ENCODE data around the gene ADD1.

Gene ADD1, protein sequence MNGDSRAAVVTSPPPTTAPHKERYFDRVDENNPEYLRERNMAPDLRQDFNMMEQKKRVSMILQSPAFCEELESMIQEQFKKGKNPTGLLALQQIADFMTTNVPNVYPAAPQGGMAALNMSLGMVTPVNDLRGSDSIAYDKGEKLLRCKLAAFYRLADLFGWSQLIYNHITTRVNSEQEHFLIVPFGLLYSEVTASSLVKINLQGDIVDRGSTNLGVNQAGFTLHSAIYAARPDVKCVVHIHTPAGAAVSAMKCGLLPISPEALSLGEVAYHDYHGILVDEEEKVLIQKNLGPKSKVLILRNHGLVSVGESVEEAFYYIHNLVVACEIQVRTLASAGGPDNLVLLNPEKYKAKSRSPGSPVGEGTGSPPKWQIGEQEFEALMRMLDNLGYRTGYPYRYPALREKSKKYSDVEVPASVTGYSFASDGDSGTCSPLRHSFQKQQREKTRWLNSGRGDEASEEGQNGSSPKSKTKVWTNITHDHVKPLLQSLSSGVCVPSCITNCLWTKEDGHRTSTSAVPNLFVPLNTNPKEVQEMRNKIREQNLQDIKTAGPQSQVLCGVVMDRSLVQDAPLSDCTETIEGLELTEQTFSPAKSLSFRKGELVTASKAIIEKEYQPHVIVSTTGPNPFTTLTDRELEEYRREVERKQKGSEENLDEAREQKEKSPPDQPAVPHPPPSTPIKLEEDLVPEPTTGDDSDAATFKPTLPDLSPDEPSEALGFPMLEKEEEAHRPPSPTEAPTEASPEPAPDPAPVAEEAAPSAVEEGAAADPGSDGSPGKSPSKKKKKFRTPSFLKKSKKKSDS

GRCh38 chr4:2843263-2843940 is at the start of gene ADD1:
ADD1 (plus strand) TSS chr4:2843844; CDS start chr4:2875916, 32,072 bp downstream.
- peak; percentile 69 for DNase-seq (ENCODE audit: low spot score)

DNA sequence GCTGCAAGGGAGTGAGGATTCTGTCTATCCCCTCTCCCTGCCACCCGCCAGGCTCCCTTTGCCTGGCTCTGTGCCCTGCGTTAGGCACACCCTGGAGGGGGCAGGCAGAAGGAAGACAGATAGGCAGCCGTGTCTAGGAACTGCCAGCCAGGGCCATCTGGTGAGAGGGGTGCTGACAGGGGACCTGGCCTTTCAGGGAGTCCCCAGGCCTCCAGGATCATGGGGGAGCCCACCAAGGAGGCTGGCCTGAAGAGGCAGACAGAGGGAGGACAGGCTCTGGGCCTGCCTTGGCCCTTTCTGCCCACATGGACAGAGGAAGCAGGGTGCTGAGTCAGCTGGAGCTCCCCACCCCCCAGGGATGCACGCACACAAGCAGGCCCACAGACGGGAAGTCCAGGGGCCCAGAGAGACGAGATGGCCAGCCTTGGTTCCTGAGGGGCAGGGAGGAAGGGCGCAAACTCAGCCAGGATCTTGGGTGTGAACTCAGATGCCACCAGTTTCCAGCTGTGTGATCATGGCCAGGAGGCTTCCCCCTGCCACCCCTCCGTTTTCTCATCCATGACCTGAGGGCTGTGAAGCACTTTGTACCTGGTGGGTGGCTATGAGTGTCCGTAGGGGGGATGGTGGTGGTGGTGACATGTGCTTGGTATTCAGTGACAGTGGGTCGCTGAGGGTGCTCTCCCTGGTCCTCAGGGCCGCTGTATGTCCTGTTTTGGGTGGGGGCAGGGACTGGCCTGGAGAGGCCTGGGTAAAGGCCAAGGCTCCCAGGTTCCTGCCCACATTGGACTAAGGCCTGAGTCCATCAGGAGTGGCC is 49.0 kb upstream of the ADD1 start:
- no peak for DNase-seq (ENCODE audit: low spot score)

DNA sequence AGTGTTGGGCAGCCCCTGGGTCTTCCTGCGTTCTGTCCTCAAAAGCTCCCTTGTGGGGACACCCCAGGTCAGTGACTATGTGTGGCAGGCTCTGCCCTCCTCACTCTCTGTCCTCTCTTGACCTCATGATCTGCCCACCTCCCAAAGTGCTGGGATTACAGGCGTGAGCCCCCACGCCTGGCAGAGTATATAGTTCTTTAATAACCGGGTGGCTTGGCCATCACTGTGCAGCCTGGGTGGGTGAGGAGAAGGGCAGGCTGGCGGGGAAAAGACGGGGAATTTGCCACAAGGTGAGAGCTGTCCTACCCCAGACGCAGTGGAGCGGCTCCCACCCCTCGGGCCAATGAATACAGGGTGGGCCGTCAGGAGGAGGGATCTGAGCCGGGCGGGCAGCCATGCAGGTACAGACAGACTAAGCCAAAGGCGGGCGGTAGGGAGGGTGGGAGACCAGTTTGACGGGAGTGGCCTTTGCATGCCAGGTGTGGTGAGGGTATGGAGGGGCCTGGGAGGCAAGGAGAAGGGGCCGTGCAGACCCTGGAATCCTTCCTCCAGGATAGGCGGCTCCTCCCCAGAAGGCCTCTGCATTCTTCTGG is 48.2 kb upstream of the ADD1 start:
- DNase-seq (ENCODE audit: low spot score) = no peak

- DNase-seq (ENCODE audit: low spot score) = no peak
These were observed 47.5 kb upstream of the ADD1 start for GRCh38 chr4:2795893-2796848.

- DNase-seq (ENCODE audit: low spot score) = no peak
These were observed 46.6 kb upstream of the ADD1 start for GRCh38 chr4:2796849-2797544.

DNA sequence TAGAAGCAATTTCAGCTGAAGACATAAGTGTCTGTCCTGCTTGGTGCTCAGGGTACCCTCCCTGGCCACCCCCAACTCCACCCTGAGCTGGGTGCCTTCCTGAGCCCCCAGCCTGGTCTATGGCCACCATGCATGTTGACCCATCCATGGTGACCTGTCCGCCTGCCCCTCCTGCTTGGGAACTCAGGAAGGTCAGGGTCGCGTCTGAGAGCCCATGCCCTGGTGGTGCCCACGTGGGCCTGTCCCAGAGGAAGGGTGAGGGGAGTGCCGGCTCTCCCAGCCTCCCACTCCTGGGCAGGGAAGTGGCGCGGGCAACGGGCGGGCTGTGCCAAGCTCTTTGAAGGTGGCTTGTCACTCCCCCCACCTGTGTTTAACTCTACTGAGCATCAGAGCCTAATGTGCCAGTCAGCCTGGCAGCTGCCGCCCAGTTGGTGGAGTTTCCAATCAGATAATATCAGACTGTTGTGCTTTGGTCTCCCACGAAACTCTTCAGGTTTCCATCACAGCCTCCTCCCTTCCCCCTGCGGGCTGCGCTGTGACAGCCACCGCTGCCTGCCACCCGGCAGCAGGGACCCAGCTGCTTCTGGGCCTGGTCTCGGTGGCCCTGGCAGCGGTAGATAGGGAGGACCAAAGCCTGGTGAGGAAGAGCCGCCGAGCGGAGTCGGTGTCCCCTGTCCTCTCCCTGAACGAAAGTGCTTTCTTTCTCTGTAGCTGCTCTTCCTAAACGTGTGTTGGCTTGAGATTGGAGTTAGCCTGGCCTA is 45.9 kb upstream of the ADD1 start:
- no peak for DNase-seq (ENCODE audit: low spot score)

DNA sequence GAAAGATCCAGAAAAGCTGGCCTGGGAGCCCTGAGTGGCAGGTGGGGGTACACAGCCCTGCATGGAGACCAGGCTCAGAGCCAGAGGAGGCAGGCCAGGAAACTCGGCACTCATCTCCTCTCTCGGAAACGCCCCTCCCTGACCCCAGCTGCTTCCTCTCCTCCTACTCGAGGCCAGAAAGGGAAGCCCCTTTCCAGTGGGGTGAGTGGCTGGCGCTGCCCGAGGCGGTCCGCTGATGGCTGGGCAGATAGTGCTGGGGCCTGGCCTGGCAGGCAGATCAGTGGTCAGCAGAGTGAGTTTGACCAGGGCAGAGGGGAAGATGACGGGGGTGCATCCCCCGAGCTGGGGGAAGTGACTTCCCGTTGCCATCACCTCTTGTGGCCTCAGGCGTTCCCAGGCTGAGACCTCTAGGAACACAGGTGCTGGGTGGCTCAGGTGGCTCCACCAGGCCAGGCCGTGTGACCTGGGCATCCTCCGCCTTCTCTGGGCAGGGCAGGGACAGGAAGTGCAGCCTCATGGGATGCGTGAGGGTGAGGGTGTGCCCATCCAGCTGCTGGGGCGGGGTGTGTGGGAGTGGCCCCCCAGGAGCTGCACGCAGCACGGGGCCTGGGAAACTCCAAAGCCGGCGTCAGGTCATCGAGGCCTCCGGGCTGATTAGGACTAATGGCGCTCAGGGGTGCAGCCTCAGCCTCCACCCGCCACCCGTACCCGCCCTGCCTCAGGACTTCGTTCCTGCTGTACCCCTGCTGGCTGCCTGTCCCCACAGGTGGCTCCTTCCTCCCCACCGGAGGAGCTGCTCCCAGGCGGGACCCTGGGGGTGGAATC is 45.0 kb upstream of the ADD1 start:
- peak; percentile 63 for DNase-seq (ENCODE audit: low spot score)

GRCh38 chr4:2799224-2799911 is 44.3 kb upstream of the ADD1 start:
- DNase-seq (ENCODE audit: low spot score) = no peak

DNA sequence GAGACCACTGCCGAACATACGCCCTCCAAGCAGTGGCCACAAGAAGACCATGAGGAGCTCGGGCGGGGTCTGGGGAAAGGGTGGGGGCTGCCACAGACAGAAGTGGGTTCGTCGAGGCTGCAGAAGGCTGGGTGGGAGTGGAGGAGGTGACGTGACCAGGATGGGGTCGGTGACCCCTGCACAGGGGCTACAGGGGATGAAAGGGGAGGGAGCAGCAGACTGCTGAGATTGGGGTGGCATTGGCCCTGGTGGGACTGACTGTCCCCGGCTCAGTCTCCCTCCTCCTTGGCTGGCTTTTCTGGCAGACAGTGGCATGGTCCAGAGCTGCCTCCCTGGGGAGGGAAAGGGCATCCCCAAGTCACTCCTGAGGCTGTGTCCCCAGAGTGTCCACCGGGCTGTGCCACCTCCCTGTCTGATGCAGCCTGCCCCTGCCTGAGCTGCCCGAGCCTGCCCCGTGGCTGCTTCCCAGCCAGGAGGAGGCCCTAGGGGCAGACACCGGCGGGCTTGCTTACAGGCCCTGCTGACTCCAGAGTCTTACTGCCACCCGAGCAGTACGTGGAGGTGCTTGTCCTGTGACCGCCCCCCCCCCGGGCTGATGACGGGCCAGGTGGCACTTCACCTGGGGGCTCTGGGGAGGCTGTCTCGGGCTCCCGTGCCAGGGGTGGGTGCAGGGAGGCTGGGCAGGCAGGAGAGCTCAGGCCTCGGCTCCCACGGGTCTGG is 43.5 kb upstream of the ADD1 start:
- DNase-seq (ENCODE audit: low spot score) = peak; percentile 29

- peak; percentile 39 for DNase-seq (ENCODE audit: low spot score)
These were observed 42.7 kb upstream of the ADD1 start for GRCh38 chr4:2800691-2801596.

- DNase-seq (ENCODE audit: low spot score) = no peak
These were observed 40.8 kb upstream of the ADD1 start for GRCh38 chr4:2802618-2803531.

GRCh38 chr4:2803624-2804448 is 39.8 kb upstream of the ADD1 start:
- peak; percentile 55 for DNase-seq (ENCODE audit: low spot score)

- no peak for DNase-seq (ENCODE audit: low spot score)
These were observed 39.1 kb upstream of the ADD1 start for GRCh38 chr4:2804449-2804972.

Measured in SW480 (cell line).